Measurements from ENCODE around the gene EFNA4. TPM values are rescaled to one million over a fixed set of nuclear protein-coding genes. Genes with fewer than 3 reads are reported as not detected.

Gene EFNA4
- total RNA-seq, 6 donors from 2014 or later: 2.8 to 8.1 (median 7.0) TPM

DNA sequence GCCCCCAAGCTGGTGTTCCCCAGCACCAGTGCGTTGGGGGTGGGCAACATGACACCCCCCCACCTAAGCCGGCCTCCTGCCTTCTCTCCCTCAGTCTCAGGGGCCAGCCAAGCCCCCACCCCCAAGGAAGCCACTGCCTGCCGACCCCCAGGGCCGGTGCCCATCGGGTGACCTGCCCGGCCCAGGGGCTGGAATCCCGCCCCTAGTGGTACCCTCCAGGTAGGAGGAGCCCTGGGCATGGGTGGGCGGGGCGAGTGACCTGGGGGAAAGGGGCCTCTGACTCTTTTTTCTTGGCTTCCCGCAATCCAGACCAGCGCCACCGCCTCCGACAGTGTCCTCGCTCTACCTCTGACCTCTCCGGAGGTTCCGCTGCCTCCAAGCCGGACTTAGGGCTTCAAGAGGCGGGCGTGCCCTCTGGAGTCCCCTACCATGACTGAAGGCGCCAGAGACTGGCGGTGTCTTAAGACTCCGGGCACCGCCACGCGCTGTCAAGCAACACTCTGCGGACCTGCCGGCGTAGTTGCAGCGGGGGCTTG is 1.3 kb upstream of the EFNA4 start:
- no peak overlapping the region for H3K27ac ChIP-seq
- DNase-seq (peak in 1 of 2 donors; percentile 73), ATAC-seq (ENCODE audit: low FRiP score in 2 of 2) (no peak)

GRCh38 chr1:155062702-155063411 is 683 bp upstream of the EFNA4 start:
- Histone ChIP-seq H3K9me3 (no peaks in the 10 kb centered on the region), H3K4me1 (peaks cover 24 to 36% (median 32%) of the 10 kb centered on the region in 4 donors), H3K4me3 (peak overlapping the region; percentile 18 to 83 (median 73)), H3K36me3 (peaks cover 10 to 47% (median 30%) of the 10 kb centered on the region in 4 donors), H3K27me3 (no peaks in the 10 kb centered on the region), H3K27ac (peak overlapping the region in 2 of 4 donors; percentile 85 to 91)
- ATAC-seq (ENCODE audit: low FRiP score in 2 of 2) (peak; percentile 57 to 78), DNase-seq (peak; percentile 64 to 94)
- WGBS, 2 donors: 14 to 21% methylated on average over 6 to 39 of the region's 46 CpGs
- TF ChIP-seq CTCF (IDR thresholded peaks at IDR 0.05): peak; percentile 52 to 78 (median 72)
- TF ChIP-seq EP300 (IDR thresholded peaks at IDR 0.05): no peak
- TF ChIP-seq POLR2A (IDR thresholded peaks at IDR 0.05): no peak
- no peak for TF ChIP-seq POLR2AphosphoS5 (IDR thresholded peaks at IDR 0.05)

More for the DNA sequence above, 1.3 kb upstream of the EFNA4 start:
- Histone ChIP-seq H3K9me3 (no peaks in the 10 kb centered on the region), H3K36me3 (peaks cover 13 to 51% (median 36%) of the 10 kb centered on the region in 4 donors), H3K4me1 (peaks cover 24 to 36% (median 32%) of the 10 kb centered on the region in 4 donors), H3K27me3 (no peaks in the 10 kb centered on the region), H3K4me3 (peak overlapping the region in 1 of 4 donors; percentile 73)
- TF ChIP-seq POLR2A (IDR thresholded peaks at IDR 0.05) (no peak), CTCF (IDR thresholded peaks at IDR 0.05) (no peak), EP300 (IDR thresholded peaks at IDR 0.05) (no peak), POLR2AphosphoS5 (IDR thresholded peaks at IDR 0.05) (no peak)
- 73 to 82% methylated on average over 20 to 24 of the region's 29 CpGs for WGBS, 2 donors

DNA sequence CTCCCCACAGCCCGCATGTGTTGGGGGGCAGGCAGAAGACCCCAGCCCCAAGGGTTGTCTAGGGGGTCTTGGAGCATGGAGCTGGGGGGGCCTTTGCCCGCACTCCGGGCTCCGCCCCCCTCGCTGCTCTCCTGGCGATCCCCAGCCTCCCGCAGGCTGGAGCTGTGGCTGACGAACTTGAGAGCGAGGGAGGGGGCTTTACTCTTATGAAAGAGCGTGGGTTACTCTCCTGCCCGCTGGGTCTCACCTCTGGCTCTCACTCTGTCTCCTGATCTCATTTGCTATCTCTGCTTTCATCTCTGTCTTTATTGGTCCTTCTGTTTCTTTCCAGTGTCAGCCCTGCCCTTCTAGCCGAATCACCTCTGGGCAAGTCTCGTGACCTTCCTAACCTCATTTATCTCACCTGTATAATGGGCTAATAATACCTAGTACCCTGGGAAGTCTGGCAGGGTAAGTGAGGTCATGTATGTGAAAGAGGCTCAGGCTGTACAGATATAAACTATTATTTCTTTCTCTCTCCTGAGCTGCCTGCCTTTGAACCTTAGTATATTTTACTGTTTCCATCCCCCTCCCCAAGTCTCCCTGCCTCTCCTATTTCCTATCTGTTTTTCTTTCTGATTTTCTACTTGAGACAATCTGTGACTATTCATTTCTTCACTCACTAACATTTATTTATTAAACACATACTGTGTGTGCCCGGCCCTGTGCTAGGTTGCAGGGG is 731 bp downstream of the EFNA4 start:
- no peaks in the 10 kb centered on the region for H3K27me3 ChIP-seq
- DNase-seq (no peak), ATAC-seq (ENCODE audit: low FRiP score in 2 of 2) (peak in 1 of 2 donors; percentile 40)
- H3K9me3 ChIP-seq: no peaks in the 10 kb centered on the region
- TF ChIP-seq POLR2A (IDR thresholded peaks at IDR 0.05) (no peak), CTCF (IDR thresholded peaks at IDR 0.05) (no peak), EP300 (IDR thresholded peaks at IDR 0.05) (no peak), POLR2AphosphoS5 (IDR thresholded peaks at IDR 0.05) (no peak)
- peak overlapping the region; percentile 71 to 91 (median 84) for H3K27ac ChIP-seq
- peaks cover 0 to 33% (median 20%) of the 10 kb centered on the region in 4 donors for H3K36me3 ChIP-seq
- 14 to 16% methylated on average over 11 of the region's 14 CpGs for WGBS, 2 donors
- H3K4me3 ChIP-seq: peak overlapping the region; percentile 73 to 83 (median 78)
- H3K4me1 ChIP-seq: peaks cover 24 to 36% (median 32%) of the 10 kb centered on the region in 4 donors

DNA sequence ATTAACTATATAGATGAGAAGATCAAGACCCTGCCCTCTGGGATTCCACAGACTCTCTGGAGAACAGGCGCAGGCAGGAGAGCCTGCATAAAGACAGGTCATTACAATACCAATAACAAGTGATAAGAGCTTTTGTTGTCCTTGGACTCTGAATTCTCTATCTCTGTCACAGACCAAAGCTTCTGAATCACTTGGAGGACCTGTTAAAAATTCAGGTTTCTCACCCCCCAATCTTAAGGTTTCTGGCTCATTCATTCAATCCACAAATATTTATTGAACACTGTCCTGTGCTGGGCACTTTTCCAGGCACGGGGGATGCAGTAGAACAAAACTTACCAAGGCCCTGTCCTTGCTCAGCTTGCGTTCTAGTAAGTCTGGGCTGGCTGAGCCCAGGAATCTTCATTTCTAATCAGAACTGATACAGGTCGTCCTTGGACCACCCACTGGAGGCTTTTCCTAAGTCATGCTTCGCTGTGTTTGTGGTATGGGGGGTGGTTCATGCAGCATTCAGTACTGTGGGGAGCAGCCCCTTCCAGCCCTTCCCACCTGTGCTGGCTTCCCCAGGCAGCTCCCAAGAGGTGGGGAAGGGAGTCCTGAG is 1.4 kb downstream of the EFNA4 start:
- no peak overlapping the region for H3K27ac ChIP-seq
- no peak for ATAC-seq (ENCODE audit: low FRiP score in 2 of 2)
- H3K36me3 ChIP-seq: peaks cover 0 to 26% (median 17%) of the 10 kb centered on the region in 4 donors
- TF ChIP-seq POLR2A (IDR thresholded peaks at IDR 0.05): no peak
- no peak for TF ChIP-seq CTCF (IDR thresholded peaks at IDR 0.05)
- no peak for TF ChIP-seq POLR2AphosphoS5 (IDR thresholded peaks at IDR 0.05)
- TF ChIP-seq EP300 (IDR thresholded peaks at IDR 0.05): no peak
- no peak for DNase-seq
- no peaks in the 10 kb centered on the region for H3K9me3 ChIP-seq
- H3K27me3 ChIP-seq: no peaks in the 10 kb centered on the region
- WGBS, 2 donors: 70 to 80% methylated on average over 5 of the region's 5 CpGs
- no peak overlapping the region for H3K4me3 ChIP-seq
- peaks cover 24 to 42% (median 32%) of the 10 kb centered on the region in 4 donors for H3K4me1 ChIP-seq
